GM19043 (cell line): ENCODE measurements around the gene C19orf53.

ENCODE experiments used
- ATAC-seq: cut with Tn5 transposase; IDR thresholded peaks from one replicate; pipeline ENCODE4 v1.9.1; 2021; ENCODE audit warnings: low read depth; ENCODE audit not compliant: unreplicated experiment

The C19orf53 gene

DNA sequence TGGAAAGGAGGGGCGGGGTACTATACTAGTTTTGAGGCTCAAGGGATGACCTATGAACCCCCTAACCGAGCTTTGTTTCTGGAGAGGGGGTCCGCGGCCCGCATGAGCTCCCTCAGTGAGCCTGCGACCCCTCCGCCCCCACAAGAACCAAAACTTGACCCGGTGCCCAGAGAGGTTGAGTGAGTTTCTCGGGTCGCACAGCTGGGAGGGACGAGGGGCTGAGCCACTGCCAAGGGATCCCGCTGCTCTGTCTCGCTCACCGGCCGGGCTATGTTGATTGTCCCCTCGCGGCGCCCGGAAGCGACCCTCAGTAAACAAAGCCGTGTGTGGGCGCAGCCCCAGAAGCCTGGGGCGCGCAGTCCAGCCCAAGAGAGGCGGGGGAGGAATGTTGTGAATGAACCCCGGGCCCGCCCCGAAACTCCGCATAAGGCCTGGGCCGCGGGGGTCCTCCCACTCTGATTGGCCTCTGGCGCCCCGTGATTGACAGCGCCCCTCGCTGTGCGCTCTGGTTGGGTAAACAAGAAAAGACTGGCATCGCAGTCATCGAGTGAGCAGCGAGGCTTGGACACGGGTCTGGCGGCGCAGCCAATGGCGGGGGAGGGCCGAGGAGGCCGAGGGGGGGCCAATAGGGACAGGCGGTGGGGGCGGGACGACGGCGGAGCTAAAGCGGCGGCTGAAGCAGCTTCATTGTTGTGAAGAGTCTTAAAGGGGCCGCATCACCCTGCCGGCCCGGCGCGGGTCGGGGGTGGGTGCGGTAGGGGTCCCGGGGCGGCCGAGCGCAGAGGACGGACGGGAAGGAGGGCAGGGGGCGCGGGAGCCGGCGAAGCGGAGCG, 20.7 kb downstream of the C19orf53 start, which contains the start of gene ZSWIM4:
Gene ZSWIM4, plus strand, starts transcription at position 687 of the 833 bp plus-strand sequence. CDS start 206 bp downstream, outside the sequence.
- ATAC-seq: peak; percentile 94

GRCh38 chr19:13795595-13796300, 21.5 kb downstream of the C19orf53 start:
- peak; percentile 28 for ATAC-seq

DNA sequence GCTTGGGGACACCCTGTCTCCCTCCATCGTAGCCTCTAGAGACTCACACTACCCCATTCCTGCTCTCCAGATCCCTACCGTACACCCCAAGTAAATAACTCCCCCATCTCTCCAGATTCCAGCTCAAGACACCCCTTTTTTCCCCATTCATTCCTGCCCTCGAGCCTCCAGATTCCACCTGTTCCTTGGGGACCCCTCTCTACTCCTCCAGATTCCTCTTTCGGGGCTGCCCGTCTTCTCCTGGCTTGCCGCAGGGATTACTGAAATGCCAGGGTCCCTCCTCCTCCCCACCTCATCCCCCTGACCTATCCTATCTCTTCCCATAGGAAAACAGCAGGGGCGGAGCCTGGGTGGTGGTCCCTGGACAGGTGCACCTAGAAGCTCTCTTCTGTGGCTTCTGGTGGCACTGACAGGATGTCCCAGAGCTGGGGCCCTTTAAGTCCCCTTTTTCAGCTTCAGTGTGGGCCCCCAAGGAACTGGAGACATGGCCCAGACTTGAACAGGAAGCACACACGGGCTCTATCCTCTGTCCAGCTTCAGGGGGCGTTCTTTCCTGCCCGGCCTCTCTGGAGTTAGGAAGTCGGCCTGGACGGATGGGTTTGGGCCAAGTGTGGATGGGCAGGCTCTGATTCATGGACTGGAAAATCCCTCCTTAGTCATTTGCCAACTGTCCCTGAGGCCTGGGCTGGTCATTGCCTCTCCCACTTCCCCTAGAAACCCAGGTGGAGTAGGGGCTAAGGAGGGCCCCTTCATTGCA, 22.2 kb downstream of the C19orf53 start:
- ATAC-seq: no peak

DNA sequence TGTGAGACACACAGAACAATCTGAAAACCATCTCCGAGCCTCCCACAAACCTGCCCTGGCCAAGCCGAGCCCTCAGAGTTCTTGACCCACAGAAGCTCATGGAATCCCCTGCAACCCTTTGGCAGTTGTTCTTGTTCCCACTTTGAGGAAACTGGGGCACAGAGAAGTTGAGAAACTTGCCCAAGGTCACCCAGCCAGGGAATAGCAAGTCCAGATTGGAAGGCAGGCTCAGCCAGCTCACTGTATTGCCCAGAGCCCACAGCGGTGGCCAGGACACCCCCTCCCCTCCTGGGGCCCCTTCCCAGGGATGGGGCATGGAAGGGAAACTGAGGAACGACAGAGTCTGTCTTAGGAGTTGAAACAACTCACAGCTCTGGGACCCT, 22.8 kb downstream of the C19orf53 start:
- no peak for ATAC-seq

DNA sequence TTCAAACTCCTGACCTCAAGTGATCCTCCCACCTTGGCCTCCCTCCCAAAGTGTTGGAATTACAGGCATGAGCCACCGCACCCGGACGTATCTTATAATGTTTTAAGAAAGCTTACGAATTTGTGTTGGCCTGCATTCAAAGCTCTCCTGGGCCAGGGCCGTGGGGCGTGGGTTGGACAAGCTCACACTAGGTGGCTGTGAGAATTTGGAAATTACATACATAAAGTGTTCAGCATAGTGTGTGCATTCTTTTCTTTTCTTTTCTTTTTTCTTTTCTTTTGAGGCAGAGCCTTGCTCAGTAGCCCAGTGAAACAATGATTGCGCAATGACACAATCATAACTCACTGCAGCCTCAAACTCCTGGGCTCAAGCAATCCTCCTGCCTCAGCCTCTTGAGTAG, 23.6 kb downstream of the C19orf53 start:
- no peak for ATAC-seq

DNA sequence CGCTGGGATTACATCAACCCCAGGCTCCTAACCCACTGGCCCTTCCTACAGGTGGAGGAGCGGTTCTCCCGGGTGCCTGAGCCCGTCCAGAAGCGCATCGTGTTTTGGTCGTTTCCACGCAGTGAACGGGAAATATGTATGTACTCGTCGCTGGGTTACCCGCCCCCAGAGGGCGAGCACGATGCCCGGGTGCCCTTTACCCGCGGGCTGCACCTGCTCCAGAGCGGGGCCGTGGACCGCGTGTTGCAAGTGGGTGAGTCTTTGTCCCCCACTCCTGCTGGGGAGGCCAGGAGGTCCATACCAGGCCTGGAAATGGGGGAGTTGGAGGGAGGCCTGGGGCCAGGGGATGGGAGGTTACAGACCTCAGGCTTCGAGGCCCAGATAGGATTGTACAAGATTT, 25.4 kb downstream of the C19orf53 start:
- no peak for ATAC-seq

DNA sequence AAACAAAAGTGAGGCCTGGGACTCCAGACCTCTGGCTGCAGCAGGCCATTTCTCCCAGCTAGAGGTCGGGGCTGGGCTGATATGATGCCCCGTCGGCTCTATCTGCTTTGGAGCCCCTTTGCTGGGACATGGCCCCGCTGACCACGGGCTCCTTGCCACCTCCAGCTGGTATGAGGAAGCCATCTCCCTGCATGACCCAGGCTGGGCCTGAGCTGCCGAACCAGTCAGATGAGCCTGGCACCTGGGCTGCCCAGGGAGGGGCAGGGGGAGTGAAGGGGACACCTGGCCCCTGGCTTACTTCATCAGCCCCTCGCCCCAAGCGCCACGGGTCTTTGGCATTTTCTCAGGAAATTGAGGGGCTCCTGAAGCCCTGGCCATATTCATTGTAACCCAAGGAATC, 28.8 kb downstream of the C19orf53 start:
- ATAC-seq: no peak

- ATAC-seq: no peak
These were observed 30.8 kb downstream of the C19orf53 start for GRCh38 chr19:13804830-13805683.

DNA sequence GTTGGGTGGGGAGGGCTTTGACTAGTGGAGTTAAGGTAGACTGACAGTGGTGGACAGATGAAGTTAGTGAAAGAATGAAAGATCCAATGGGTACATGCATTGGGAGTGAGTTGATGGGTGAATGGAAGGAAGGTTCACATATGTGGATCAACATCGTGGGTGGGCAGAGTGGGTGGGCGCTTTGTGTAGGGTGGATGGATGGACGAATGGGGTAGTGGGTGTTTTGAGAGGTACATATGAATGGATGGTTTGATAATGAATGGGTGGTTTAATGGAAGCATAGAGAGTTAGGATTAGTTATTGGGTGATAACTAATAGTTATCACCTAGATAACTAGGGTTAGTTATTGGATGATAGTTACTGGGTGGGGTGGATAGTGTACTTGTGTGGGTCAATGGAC, 32.5 kb downstream of the C19orf53 start:
- no peak for ATAC-seq

GRCh38 chr19:13807421-13808021, 33.3 kb downstream of the C19orf53 start:
- no peak for ATAC-seq

DNA sequence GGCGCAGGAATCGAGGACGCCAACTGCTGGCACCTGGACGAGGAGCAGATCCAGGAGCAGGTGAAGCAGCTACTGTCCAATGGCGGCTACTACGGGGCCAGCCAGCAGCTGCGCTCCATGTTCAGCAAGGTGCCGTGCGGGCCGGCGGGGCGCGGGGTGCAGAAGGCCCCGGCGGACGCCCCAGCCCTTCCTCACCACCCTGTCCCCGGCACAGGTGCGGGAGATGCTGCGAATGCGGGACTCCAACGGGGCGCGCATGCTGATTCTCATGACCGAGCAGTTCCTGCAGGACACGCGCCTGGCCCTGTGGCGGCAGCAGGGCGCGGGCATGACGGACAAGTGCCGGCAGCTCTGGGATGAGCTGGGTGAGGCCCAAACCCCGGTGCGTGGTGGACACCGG, 34.6 kb downstream of the C19orf53 start:
- ATAC-seq: no peak

- no peak for ATAC-seq
These were observed 38.3 kb downstream of the C19orf53 start for GRCh38 chr19:13812544-13812943.

DNA sequence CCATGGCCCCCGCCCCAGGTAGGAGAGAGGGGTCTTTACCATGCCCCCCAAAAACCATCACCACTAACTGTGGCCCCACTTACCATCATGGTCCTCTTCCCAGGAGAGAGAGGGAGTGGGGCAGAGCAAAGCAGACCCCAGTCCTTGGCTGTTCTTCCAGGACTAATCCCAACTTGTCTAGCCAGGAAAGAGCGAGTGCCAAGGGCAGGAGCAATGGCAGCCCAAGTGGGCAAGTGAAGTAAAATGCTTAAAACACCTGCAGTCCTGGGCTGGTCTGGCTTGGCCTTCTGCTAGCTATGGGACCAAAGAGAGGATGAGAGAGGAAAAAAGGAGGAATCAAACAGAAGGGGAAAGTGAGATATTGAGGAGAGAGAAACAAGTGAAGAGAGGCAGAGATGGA, 38.9 kb downstream of the C19orf53 start:
- ATAC-seq: no peak

GRCh38 chr19:13814550-13814949, 40.3 kb downstream of the C19orf53 start:
- ATAC-seq: no peak

- peak; percentile 78 for ATAC-seq
These were observed 42.9 kb downstream of the C19orf53 start for GRCh38 chr19:13817018-13817614.

GRCh38 chr19:13817615-13818371, 43.5 kb downstream of the C19orf53 start:
- peak; percentile 48 for ATAC-seq

DNA sequence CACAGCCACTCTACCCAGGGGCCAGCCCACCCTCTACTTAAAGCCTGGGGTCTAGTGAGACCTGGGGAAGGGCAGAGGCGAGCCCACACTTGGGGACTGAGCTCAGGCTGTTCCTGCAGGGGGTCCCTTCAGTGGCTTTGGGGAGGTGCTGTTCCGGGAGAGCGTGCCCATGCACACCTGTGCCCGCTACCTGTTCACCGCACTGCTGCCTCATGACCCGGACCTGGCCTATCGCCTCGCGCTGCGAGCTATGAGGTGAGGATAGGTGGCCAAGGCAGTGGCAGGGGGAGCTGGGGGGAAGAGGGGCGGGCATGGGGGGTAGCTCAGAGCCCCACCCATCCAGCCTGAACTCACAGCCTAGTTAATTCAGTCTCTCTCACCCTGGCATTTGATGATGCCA, 45.0 kb downstream of the C19orf53 start:
- no peak for ATAC-seq

DNA sequence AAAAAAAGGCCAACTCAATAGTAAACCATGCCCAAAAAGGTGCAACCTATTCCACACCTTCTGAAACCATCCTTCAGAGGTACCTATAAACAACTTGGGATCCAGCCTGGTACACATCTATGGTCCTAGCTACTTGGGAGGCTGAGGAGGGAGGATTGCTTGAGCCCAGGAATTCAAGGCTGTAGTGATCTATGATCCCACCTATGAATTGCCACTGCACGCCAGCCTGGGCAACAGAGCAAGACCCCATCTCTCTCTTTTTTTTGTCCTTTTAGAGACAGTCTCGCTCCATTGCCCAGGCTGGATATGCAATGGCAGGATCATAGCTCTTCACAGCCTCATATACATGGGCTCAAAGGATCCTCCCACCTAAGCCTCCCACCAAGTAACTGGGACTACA, 47.0 kb downstream of the C19orf53 start:
- ATAC-seq: no peak

GRCh38 chr19:13823256-13823655, 49.0 kb downstream of the C19orf53 start:
- ATAC-seq: no peak
